GM12874 (cell line): ENCODE data around the gene ELL2.

Source experiments
- CTCF ChIP-seq: IDR thresholded peaks from 2 replicates; pipeline ENCODE4 v1.5.1; 2011; ENCODE audit warnings: low read depth, mild to moderate bottlenecking, control low read depth, low read length, moderate library complexity; ENCODE audit not compliant: insufficient read depth

ELL2 gene

GRCh38 chr5:95919658-95920057 lies 42.0 kb downstream of the ELL2 start:
- no peak for TF ChIP-seq CTCF

GRCh38 chr5:95918421-95919006 lies 43.1 kb downstream of the ELL2 start:
- TF ChIP-seq CTCF, result no peak

GRCh38 chr5:95917207-95917606 lies 44.4 kb downstream of the ELL2 start:
- no peak for TF ChIP-seq CTCF

GRCh38 chr5:95916687-95917085 lies 45.0 kb downstream of the ELL2 start:
- no peak for TF ChIP-seq CTCF

GRCh38 chr5:95915999-95916686 lies 45.5 kb downstream of the ELL2 start:
- no peak for TF ChIP-seq CTCF

GRCh38 chr5:95913663-95914062 lies 48.0 kb downstream of the ELL2 start:
- TF ChIP-seq CTCF, result no peak

- TF ChIP-seq CTCF, result no peak
These were observed 49.6 kb downstream of the ELL2 start for GRCh38 chr5:95912029-95912428.

GRCh38 chr5:95910521-95910920 lies 51.1 kb downstream of the ELL2 start:
- TF ChIP-seq CTCF, result no peak
